DND-41 (cell line): ENCODE results near the gene PNKP.

Source experiments
- EZH2 ChIP-seq: IDR thresholded peaks from 3 replicates; pipeline ENCODE4 v1.6.1; 2012; ENCODE audit warnings: borderline replicate concordance, low read depth, mild to moderate bottlenecking, moderate library complexity, low read length, inconsistent platforms; ENCODE audit not compliant: severe bottlenecking
- TF ChIP-seq, protein P1 (sequence below): IDR thresholded peaks from 2 replicates; pipeline ENCODE4 v1.5.1; 2012; ENCODE audit warnings: borderline replicate concordance, low read length, moderate library complexity, mild to moderate bottlenecking; ENCODE audit not compliant: poor library complexity, severe bottlenecking; ENCODE audit errors: extremely low read depth

DNA sequence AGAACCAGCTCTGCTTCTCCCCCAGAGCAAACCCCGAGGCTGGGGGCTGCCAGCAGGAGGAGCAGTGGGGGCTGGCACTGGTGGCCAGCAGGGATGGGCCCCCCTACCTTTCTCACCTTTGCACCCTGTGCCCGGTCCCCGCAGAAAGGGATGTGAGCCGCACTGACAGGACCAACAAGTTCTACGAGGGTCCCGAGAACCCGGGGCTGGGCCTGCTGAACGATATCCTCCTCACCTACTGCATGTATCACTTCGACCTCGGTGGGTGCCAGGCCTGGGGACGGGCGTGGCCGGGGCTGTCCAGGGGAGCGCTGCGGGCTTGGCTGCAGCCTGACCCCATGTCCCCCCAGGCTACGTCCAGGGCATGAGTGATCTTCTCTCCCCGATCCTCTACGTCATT lies 16.7 kb upstream of the PNKP start:
- TF ChIP-seq, protein P1, sequence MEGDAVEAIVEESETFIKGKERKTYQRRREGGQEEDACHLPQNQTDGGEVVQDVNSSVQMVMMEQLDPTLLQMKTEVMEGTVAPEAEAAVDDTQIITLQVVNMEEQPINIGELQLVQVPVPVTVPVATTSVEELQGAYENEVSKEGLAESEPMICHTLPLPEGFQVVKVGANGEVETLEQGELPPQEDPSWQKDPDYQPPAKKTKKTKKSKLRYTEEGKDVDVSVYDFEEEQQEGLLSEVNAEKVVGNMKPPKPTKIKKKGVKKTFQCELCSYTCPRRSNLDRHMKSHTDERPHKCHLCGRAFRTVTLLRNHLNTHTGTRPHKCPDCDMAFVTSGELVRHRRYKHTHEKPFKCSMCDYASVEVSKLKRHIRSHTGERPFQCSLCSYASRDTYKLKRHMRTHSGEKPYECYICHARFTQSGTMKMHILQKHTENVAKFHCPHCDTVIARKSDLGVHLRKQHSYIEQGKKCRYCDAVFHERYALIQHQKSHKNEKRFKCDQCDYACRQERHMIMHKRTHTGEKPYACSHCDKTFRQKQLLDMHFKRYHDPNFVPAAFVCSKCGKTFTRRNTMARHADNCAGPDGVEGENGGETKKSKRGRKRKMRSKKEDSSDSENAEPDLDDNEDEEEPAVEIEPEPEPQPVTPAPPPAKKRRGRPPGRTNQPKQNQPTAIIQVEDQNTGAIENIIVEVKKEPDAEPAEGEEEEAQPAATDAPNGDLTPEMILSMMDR = no peak
- no peak for TF ChIP-seq EZH2
